ENCODE measurements around the gene TGFB1I1. TPM values are rescaled to one million over a fixed set of nuclear protein-coding genes. Genes with fewer than 3 reads are reported as not detected.
A peak's percentile ranks its signal among the peaks of the same experiment; 100 is the strongest.

TGFB1I1 gene
- 100 to 1,000 TPM; 166 to 240 TPM for total RNA-seq
- 100 to 1,000 TPM; 124 to 232 TPM for polyA plus RNA-seq
- long read RNA-seq, donor 1, transcript TGFB1I1-203 (11 exons, 1,898 nt): major isoform, 2,120 of 2,683 reads
- long read RNA-seq, donor 1, transcript TGFB1I1-201 (11 exons, 1,773 nt): minor isoform, 21 of 2,683 reads
- long read RNA-seq, donor 1, transcript TGFB1I1-214 (10 exons, 1,770 nt): minor isoform, 213 of 2,683 reads
- long read RNA-seq, donor 1, partial matches to known transcripts: 162 of 2,683 reads
- long read RNA-seq, donor 1, other reads (novel, unspliced or antisense): 166 of 2,683 reads
- long read RNA-seq, donor 2, transcript TGFB1I1-203 (11 exons, 1,898 nt): major isoform, 127 of 186 reads
- long read RNA-seq, donor 2, transcript TGFB1I1-214 (10 exons, 1,770 nt): minor isoform, 15 of 186 reads
- long read RNA-seq, donor 2, partial matches to known transcripts: 25 of 186 reads
- long read RNA-seq, donor 2, other reads (novel, unspliced or antisense): 19 of 186 reads

DNA sequence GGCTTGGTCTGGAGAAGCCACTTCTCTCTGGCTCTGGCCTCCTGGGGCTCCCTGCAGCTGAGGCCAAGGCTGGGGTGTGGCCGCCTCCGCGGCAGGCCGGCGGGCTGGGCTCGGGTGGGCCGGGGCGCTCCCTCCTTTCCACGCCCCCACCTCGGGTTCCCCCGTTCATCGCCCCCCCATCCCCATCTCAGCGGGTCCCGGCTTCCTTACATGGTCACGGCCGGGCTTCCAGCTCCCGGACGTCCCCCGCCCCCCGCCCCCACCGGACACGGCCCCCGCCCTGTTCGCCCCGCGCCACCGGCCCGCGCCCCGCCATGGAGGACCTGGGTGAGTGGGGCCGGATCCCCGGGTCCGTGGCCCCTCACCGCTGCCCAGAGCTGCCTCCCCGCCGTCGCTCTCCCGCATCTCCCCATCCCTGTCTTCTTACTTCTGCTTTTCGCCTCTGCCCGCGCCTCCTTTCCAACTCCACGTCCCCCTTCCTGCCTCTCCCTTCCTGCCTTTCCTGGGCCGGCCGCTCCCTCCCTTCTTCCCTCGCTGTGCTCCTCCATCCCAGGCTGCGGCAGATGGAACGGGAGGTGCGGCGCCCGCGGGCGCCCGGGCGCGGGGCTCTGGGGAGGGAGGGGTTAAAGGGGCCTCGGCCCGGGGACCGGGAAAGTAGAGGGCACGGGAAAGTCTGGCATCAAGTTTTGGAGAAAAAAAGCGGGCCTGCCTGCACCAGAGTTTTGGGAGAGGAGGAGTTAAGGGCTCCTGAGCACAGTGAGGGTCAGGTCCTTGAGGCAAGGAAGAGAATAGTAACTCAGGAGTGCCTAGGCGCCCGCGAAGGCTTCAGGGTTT, at the start of gene TGFB1I1:
Gene TGFB1I1, plus strand, starts transcription at position 278 of the 834 bp plus-strand sequence. Its CDS starts 37 bp downstream, at position 315.
- intact Hi-C loops (cut with DNase I): no loop called here
- ATAC-seq (ENCODE audit: low FRiP score): peak; percentile 76

DNA sequence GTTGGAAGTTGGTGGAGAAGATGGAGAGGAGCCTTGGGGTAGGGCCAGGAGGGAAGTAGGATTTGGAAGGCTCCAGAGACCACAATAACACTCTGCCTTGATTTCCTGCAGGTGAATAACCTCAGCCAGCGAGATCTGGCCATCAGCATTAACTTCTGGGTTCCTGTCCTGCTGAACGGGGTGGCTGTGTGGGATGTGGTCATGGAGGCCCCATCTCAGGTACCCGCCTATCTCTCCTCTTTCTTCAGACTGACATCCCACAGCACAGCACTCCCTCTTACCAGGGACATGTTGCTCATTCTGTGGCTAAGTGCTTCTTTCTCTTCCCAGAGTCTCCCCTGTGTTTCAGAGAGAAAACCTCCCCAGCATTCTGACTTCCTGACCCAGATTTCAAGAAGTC, 48.7 kb upstream of the TGFB1I1 start:
- Histone ChIP-seq H3K36me3 (ENCODE audit: control insufficient read depth in 1 of 2, insufficient read depth in 2 of 2, low read length in 1 of 2) (no peaks in the 10 kb centered on the region), H3K27me3 (ENCODE audit: control insufficient read depth in 1 of 2, insufficient read depth in 2 of 2, low read length in 1 of 2) (no peaks in the 10 kb centered on the region), H3K4me3 (ENCODE audit: low read length in 2 of 2) (no peak overlapping the region), H3K4me1 (ENCODE audit: control insufficient read depth in 1 of 2, insufficient read depth in 2 of 2, low read length in 2 of 2) (no peaks in the 10 kb centered on the region), H3K9me3 (ENCODE audit: control insufficient read depth, low read length) (no peaks in the 10 kb centered on the region), H3K27ac (ENCODE audit: low read depth in 1 of 2, low read length in 2 of 2) (no peak overlapping the region)
- peak in 1 of 2 donors; percentile 1 for DNase-seq
- intact Hi-C loops (cut with DNase I): no loop called here
- no peak for ATAC-seq (ENCODE audit: low FRiP score)
- WGBS, 2 donors: 64 to 66% methylated on average over 3 of the region's 3 CpGs

More for the DNA sequence above, at the start of gene TGFB1I1:
- Histone ChIP-seq H3K36me3 (ENCODE audit: control insufficient read depth in 1 of 2, insufficient read depth in 2 of 2, low read length in 1 of 2) (peaks cover 0 to 7% of the 10 kb centered on the region in 2 donors), H3K4me1 (ENCODE audit: control insufficient read depth in 1 of 2, insufficient read depth in 2 of 2, low read length in 2 of 2) (no peaks in the 10 kb centered on the region), H3K27me3 (ENCODE audit: control insufficient read depth in 1 of 2, insufficient read depth in 2 of 2, low read length in 1 of 2) (no peaks in the 10 kb centered on the region), H3K9me3 (ENCODE audit: control insufficient read depth, low read length) (no peaks in the 10 kb centered on the region), H3K27ac (ENCODE audit: low read depth in 1 of 2, low read length in 2 of 2) (peak within 1 kb of the TSS; percentile 78 to 92), H3K4me3 (ENCODE audit: low read length in 2 of 2) (peak within 1 kb of the TSS; percentile 79 to 92)
- peak; percentile 88 to 92 for DNase-seq
- 0 to 1% methylated on average over 28 to 63 of the region's 63 CpGs for WGBS, 2 donors

DNA sequence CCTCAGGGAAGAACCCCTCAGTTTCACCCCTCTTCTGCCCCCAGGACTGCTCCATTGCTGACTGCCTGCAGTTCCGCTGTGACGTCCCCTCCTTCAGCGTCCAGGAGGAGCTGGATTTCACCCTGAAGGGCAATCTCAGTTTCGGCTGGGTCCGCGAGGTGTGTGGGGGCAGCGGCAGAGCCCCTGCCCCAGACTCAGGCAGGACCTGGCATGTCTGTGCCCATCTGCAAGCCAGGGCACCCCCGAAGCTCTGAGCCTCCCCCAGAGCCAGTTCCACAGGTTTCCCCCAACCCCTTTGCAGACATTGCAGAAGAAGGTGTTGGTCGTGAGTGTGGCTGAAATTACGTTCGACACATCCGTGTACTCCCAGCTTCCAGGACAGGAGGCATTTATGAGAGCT, 48.2 kb upstream of the TGFB1I1 start:
- intact Hi-C loops (cut with DNase I): no loop called here
- no peaks in the 10 kb centered on the region for H3K27me3 ChIP-seq (ENCODE audit: control insufficient read depth in 1 of 2, insufficient read depth in 2 of 2, low read length in 1 of 2)
- ATAC-seq (ENCODE audit: low FRiP score) (no peak), DNase-seq (peak in 1 of 2 donors; percentile 16)
- no peaks in the 10 kb centered on the region for H3K4me1 ChIP-seq (ENCODE audit: control insufficient read depth in 1 of 2, insufficient read depth in 2 of 2, low read length in 2 of 2)
- no peaks in the 10 kb centered on the region for H3K9me3 ChIP-seq (ENCODE audit: control insufficient read depth, low read length)
- no peak overlapping the region for H3K4me3 ChIP-seq (ENCODE audit: low read length in 2 of 2)
- H3K36me3 ChIP-seq (ENCODE audit: control insufficient read depth in 1 of 2, insufficient read depth in 2 of 2, low read length in 1 of 2): no peaks in the 10 kb centered on the region
- whole genome bisulfite sequencing, 2 donors: 76 to 77% methylated on average over 12 of the region's 12 CpGs
- H3K27ac ChIP-seq (ENCODE audit: low read depth in 1 of 2, low read length in 2 of 2): no peak overlapping the region

DNA sequence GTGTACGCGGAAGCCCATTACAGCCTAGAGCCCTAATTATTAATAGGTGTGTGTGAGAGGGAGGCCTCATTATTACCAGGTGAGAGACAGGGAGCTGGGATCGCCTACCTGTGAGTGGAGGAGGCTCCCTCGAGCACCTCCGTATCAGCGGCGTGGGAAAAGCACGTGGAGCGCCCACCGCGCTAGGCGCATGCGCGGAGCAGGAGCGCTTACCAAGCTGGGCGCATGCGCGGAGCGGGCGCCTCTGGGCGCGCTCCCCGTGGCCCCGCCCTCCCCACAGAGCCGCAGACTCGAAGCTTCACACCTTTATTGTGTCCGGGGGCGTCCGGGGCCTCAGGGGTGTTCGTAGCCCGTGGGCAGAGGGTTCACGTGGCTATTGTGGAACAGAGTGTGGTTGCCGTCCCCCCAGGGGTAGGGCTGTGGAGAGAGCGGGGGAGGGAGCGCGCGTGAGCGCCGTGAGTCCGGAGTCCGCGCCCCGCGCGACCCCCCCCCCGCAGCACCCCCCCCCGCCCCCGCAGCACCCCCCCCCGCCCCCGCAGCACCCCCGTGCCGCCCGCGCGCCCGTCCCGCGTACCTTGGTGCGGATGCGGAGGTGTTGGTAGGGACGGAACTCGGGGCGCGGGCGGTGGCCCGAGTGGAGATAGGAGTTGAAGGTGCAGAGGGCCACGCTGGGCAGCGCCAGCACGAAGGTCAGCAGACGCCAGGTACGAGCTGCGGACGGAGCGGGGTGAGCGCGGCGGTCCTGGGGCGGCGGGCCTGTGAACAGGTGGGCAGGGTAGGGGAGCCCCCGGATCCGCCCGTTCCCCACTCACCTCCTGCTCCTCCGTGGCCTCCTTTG, 44.3 kb upstream of the TGFB1I1 start:
- H3K36me3 ChIP-seq (ENCODE audit: control insufficient read depth in 1 of 2, insufficient read depth in 2 of 2, low read length in 1 of 2): no peaks in the 10 kb centered on the region
- H3K9me3 ChIP-seq (ENCODE audit: control insufficient read depth, low read length): no peaks in the 10 kb centered on the region
- no peaks in the 10 kb centered on the region for H3K4me1 ChIP-seq (ENCODE audit: control insufficient read depth in 1 of 2, insufficient read depth in 2 of 2, low read length in 2 of 2)
- WGBS, 2 donors: 14 to 15% methylated on average over 54 to 80 of the region's 83 CpGs
- ATAC-seq (ENCODE audit: low FRiP score) (peak; percentile 78), DNase-seq (peak; percentile 75 to 87)
- no peaks in the 10 kb centered on the region for H3K27me3 ChIP-seq (ENCODE audit: control insufficient read depth in 1 of 2, insufficient read depth in 2 of 2, low read length in 1 of 2)
- H3K27ac ChIP-seq (ENCODE audit: low read depth in 1 of 2, low read length in 2 of 2): no peak overlapping the region
- H3K4me3 ChIP-seq (ENCODE audit: low read length in 2 of 2): peak overlapping the region in 1 of 2 donors; percentile 27
- intact Hi-C loops (cut with DNase I): no loop called here

DNA sequence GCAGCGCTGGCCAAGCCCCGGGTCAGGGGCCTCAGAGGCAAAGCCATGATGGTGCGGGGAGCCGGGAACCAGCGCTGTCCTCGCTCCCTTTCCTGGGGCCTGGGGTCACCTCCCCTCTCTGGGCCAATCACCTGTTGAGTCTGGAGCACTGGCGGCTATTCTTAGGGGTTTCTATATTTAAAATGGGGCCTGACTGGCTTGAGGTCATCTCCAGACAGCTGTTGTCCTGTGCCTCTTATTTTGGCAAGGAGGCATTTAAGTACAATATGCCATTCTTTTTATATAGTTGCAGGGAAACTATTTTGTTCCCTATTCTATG, 43.7 kb upstream of the TGFB1I1 start, which contains the start of gene COX6A2:
Gene COX6A2, minus strand, starts transcription at position 82 of the 319 bp plus-strand sequence. Its CDS starts 35 bp downstream, at position 47.
- Histone ChIP-seq H3K27me3 (ENCODE audit: control insufficient read depth in 1 of 2, insufficient read depth in 2 of 2, low read length in 1 of 2) (no peaks in the 10 kb centered on the region), H3K4me1 (ENCODE audit: control insufficient read depth in 1 of 2, insufficient read depth in 2 of 2, low read length in 2 of 2) (no peaks in the 10 kb centered on the region), H3K36me3 (ENCODE audit: control insufficient read depth in 1 of 2, insufficient read depth in 2 of 2, low read length in 1 of 2) (no peaks in the 10 kb centered on the region), H3K4me3 (ENCODE audit: low read length in 2 of 2) (peak within 1 kb of the TSS in 1 of 2 donors; percentile 27), H3K9me3 (ENCODE audit: control insufficient read depth, low read length) (no peaks in the 10 kb centered on the region), H3K27ac (ENCODE audit: low read depth in 1 of 2, low read length in 2 of 2) (no peak within 1 kb of the TSS)
- WGBS, 2 donors: 36 to 44% methylated on average over 7 of the region's 7 CpGs
- ATAC-seq (ENCODE audit: low FRiP score) (no peak), DNase-seq (no peak)
- intact Hi-C loops (cut with DNase I): no loop called here

DNA sequence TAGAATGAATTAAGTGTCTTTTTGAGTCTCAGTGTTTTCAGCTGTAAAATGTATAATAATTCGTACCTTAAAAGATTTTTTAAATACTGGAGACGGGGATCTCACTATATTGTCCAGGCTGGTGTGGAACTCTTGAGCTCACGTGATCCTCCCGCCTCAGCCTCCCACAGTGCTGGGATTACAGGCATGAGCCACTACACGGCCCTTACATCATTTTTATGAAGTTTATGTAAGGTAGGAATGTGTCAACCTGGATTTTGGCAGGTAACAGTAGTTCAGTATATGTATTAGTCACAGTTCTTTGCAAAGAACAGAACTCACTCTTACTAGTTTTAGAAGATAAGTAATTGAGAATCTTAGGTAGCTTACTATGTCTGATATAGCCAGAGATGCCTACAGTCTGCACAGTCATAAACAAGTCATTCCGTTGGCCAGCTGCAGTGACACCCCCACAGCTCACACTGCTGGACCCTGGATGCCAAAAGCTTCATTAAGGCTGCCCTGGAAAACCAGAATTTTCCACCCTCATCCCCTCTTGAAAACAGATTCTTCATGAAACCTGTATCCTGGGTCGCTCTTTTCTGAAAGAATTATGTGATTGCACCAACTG, 43.2 kb upstream of the TGFB1I1 start:
- Histone ChIP-seq H3K9me3 (ENCODE audit: control insufficient read depth, low read length) (no peaks in the 10 kb centered on the region), H3K27me3 (ENCODE audit: control insufficient read depth in 1 of 2, insufficient read depth in 2 of 2, low read length in 1 of 2) (no peaks in the 10 kb centered on the region), H3K27ac (ENCODE audit: low read depth in 1 of 2, low read length in 2 of 2) (no peak overlapping the region), H3K4me1 (ENCODE audit: control insufficient read depth in 1 of 2, insufficient read depth in 2 of 2, low read length in 2 of 2) (no peaks in the 10 kb centered on the region), H3K36me3 (ENCODE audit: control insufficient read depth in 1 of 2, insufficient read depth in 2 of 2, low read length in 1 of 2) (no peaks in the 10 kb centered on the region), H3K4me3 (ENCODE audit: low read length in 2 of 2) (no peak overlapping the region)
- DNase-seq (no peak), ATAC-seq (ENCODE audit: low FRiP score) (no peak)
- 62 to 69% methylated on average over 7 of the region's 7 CpGs for WGBS, 2 donors
- intact Hi-C loops (cut with DNase I): no loop called here

- ATAC-seq (ENCODE audit: low FRiP score) (no peak), DNase-seq (peak in 1 of 2 donors; percentile 23)
- Histone ChIP-seq H3K36me3 (ENCODE audit: control insufficient read depth in 1 of 2, insufficient read depth in 2 of 2, low read length in 1 of 2) (no peaks in the 10 kb centered on the region), H3K27ac (ENCODE audit: low read depth in 1 of 2, low read length in 2 of 2) (no peak overlapping the region), H3K9me3 (ENCODE audit: control insufficient read depth, low read length) (no peaks in the 10 kb centered on the region), H3K4me1 (ENCODE audit: control insufficient read depth in 1 of 2, insufficient read depth in 2 of 2, low read length in 2 of 2) (no peaks in the 10 kb centered on the region), H3K4me3 (ENCODE audit: low read length in 2 of 2) (no peak overlapping the region), H3K27me3 (ENCODE audit: control insufficient read depth in 1 of 2, insufficient read depth in 2 of 2, low read length in 1 of 2) (no peaks in the 10 kb centered on the region)
- intact Hi-C loops (cut with DNase I): no loop called here
- 0 to 4% methylated on average over 1 of the region's 1 CpG for WGBS, 2 donors
Observed at GRCh38 chr16:31429314-31429713, 42.6 kb upstream of the TGFB1I1 start.

DNA sequence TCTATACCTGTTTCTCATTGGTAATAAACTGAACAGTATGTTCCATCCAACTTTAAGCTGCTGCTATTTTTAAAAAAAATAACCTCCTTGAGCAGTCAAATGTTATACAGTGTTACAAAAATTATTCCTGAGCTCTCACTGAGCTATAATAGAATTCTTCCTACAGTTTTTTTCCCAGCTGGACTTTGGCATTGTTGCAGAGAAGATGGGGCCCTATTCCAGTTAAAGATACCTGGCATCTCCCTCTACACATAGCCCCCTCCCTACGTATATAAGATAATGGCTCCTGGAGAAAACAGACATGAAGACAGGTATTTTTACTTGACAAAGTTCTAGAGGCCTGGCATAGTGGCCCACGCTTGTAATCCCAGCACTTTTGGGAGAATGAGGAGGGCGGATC, 42.2 kb upstream of the TGFB1I1 start:
- intact Hi-C loops (cut with DNase I): no loop called here
- no peak overlapping the region for H3K4me3 ChIP-seq (ENCODE audit: low read length in 2 of 2)
- H3K27me3 ChIP-seq (ENCODE audit: control insufficient read depth in 1 of 2, insufficient read depth in 2 of 2, low read length in 1 of 2): no peaks in the 10 kb centered on the region
- no peaks in the 10 kb centered on the region for H3K9me3 ChIP-seq (ENCODE audit: control insufficient read depth, low read length)
- ATAC-seq (ENCODE audit: low FRiP score) (no peak), DNase-seq (no peak)
- H3K36me3 ChIP-seq (ENCODE audit: control insufficient read depth in 1 of 2, insufficient read depth in 2 of 2, low read length in 1 of 2): no peaks in the 10 kb centered on the region
- no peaks in the 10 kb centered on the region for H3K4me1 ChIP-seq (ENCODE audit: control insufficient read depth in 1 of 2, insufficient read depth in 2 of 2, low read length in 2 of 2)
- H3K27ac ChIP-seq (ENCODE audit: low read depth in 1 of 2, low read length in 2 of 2): no peak overlapping the region
- 82 to 92% methylated on average over 3 of the region's 3 CpGs for WGBS, 2 donors

Data from aorta (tissue), 5 donors.